NCI-H1694 treated with DMSO at 0.1 percent for 48 hours (cell line): ENCODE measurements around the gene NDUFB5.
A peak's percentile ranks its signal among the peaks of the same experiment; 100 is the strongest.

Source experiments
- DNase-seq: peaks from one replicate; lab custom pipeline; 2025; lab: John Stamatoyannopoulos, UW

Gene NDUFB5

GRCh38 chr3:179604321-179605078 is at the start of gene NDUFB5, which contains the start of gene MRPL47:
TSS of gene NDUFB5 (plus strand) at chr3:179604794. CDS start at chr3:179604816, 22 bp downstream.
TSS of gene MRPL47 (minus strand) at chr3:179604638. CDS start at chr3:179604624, 14 bp downstream.
- peak; percentile 98 for DNase-seq

DNA sequence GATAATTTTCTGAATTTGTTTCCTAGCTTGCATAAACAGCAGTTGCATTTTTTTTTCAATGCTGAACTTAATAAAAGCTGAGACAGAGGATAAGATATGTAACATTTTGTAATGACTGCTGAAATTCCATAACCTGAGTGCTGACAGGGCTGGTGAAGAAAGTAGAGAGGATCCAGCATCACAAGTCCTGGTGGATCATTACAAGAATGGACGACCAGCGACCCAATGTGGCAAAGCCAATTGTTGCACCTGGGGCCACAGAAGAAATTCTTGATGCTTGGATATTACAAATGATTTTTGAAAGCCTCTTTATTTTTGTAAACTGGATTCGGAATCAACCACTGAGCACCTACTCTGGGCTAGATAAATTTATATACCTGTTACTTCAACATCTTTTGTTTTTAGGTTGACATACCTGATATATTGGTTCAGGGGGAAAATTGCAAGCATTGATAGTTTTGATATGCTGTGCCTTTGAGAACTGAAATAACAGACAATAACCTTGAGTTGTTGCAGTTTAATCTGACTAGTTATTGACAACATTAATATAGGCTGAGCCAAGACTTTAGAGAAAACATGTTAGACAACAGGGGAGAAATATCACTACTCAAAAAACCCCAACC is 45.7 kb upstream of the NDUFB5 start:
- DNase-seq: peak; percentile 68

DNA sequence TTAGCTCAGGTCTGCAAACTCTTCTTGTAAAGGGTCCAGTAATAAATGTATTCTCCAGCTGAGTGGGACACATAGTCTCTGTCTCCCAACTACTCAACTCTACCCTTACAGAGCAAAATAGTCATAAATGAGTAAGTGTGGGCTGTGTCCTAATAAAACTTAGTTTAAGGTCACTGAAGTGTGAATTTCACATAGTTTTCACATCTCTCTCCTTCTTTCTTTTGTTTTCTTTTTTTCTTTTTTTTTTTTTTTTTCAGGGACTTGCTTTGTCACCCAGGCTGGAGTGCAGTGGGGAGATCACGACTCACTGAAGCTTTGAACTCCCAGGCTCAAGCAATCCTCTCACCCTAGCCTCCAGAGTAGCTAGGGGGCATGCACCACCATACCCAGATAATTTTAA is 43.8 kb upstream of the NDUFB5 start:
- no peak for DNase-seq

DNA sequence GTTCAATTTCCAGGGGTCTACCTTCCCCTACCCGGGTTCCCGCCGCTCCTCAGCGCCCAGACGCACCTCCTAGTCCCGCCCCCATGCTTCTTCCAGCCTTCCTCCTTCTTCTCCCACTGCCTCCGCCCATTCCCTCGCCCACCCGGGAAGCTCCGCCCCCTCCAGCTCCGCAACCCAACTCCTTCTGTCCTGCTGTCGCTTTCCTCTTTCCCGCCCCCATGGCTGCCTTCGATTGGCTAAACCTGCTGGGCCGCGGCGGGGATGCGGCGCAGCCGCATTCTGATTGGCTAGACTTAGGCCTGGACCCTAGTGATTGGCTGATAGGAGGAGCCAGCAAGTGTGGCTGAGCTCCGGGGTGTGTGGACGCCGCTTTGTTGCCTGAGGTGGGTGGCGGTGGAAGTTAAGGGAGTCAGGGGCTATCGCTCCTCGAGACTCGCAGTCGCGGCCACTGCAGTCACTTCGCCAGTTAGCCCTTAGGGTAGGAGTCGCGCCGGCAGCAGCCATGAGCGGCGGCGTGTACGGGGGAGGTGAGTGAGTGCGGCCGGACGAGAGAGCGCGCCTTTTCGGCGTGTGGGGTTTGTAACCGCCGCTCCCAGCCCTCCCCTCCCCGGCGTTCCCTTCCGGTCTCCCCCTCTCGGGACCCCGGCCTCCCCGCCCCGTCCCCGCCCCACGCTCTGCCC is 41.9 kb upstream of the NDUFB5 start, which contains the start of gene ACTL6A:
Gene ACTL6A (plus strand): TSS at position 336 of the 680 bp plus-strand sequence. CDS start 167 bp downstream, at position 503.
- DNase-seq: peak; percentile 98

- peak; percentile 29 for DNase-seq
Measured at GRCh38 chr3:179563271-179563783, 41.3 kb upstream of the NDUFB5 start.

- DNase-seq: no peak
Measured at GRCh38 chr3:179565496-179565895, 39.1 kb upstream of the NDUFB5 start.

- DNase-seq: no peak
Measured at GRCh38 chr3:179580992-179581391, 23.6 kb upstream of the NDUFB5 start.

DNA sequence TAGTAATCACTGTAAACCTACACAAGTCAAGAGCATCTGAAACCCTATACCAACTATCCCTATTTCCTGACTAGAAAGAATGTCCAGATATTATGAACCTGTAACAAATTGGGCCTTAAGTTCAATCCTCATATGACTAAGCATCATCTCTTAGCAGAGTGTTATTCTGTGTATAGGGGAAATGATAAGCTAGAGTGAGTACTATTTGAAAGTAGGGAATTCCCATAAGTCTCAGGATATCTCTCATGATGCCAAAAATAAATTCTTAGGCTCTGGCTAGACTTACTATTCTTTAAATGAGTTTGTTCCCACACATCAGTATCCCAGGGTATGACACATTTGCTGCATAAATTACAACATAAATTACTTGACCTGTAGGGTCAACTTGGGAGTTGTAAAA is 15.5 kb upstream of the NDUFB5 start:
- DNase-seq: no peak

GRCh38 chr3:179590669-179591068 is 13.9 kb upstream of the NDUFB5 start:
- DNase-seq: no peak

DNA sequence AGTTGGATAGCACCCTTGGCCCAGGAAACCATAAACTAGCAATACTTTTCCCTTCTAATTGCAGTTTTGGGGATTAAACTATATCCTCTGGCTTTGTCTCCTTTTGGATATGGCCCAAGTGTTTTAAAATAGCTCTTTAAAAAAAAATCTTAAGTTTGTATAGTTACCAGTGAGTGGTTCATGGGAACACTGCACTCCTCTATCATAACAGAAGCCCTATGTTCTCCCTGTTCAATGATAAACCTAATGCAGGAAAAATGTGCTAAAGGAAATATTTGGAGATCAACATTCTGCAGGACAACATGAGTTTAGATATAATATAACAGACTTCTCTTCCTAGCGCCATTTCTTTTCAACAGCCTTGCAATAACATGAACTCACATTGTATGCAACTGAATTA is 13.3 kb upstream of the NDUFB5 start:
- DNase-seq: no peak

GRCh38 chr3:179599531-179599930 is 5.1 kb upstream of the NDUFB5 start:
- no peak for DNase-seq

DNA sequence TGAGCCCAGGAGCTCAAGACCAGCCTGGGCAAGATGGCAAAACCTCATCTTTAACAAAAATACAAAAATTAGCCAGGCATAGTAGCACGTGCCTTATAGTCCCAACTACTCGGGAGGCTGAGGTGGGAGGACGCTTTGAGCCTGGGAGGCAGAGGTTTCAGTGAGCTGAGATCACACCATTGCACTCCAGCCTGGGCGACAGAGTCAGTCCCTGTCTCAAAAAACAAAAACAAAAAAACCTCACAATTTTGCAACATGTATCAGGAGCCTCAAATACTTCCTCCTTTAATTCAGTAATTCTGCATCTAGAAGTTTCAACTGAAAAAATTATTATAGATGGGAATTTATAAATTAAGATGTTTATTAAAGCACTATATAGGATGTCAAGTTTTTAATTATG is 1.3 kb upstream of the NDUFB5 start:
- no peak for DNase-seq

DNA sequence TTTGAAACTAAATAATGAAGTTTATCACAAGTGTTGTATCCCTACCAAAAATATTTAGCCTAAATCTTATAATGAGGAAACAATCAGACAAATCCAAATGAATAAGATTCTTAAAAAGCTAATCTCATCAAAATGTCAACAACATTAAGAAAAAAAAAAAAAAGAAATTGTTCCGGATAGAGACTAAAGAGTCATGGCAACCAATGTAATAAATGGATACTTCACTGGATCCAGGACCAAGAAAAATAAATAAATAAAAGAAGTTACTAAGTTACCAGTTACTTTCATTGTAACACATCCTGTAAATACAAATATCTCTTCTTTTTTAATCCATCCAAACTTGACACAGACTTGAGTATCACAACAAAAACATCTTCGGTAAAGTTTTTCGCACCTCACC is 763 bp upstream of the NDUFB5 start:
- DNase-seq: no peak

GRCh38 chr3:179606534-179607085 is 2.0 kb downstream of the NDUFB5 start:
- DNase-seq: no peak

GRCh38 chr3:179608931-179609720 is 4.5 kb downstream of the NDUFB5 start:
- no peak for DNase-seq

DNA sequence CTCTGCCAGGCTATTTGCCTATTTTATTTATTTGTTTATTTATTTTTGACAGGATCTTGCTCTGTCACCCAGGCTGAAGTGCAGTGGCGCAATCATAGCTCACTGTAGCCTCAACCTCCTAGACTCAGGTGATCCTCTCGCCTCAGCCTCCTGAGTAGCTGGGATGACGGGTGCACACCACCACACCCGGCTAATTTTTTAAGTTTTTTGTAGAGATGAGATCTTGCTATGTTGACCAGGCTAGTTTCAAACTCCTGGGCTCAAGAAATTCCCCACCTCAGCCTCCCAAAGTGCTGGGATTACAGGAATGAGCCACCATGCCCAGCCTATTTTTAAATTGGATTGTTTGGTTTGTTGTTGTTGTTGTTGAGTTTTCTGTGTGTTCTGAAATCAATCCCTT is 5.5 kb downstream of the NDUFB5 start:
- DNase-seq: no peak

DNA sequence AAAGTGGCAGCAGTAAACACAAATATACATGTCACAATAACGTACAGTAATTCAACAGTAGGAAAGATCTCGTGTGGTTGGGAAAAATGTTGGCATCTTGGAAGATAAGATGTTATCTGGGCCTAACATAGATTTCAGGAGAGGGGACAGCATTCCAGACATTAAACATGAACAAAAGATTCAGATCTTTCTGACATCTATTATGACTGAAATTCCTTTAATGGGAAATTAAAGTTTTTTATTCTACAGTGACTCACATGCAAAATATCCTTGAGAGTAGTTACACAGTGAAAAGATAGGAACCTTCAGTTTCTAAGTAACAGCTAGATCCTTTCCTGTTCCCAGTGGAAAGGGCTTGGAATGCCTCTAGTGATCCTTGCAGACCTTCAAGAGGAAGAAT is 9.2 kb downstream of the NDUFB5 start:
- no peak for DNase-seq

- no peak for DNase-seq
Measured at GRCh38 chr3:179615458-179616173, 11.0 kb downstream of the NDUFB5 start.

- DNase-seq: no peak
Measured at GRCh38 chr3:179622023-179622422, 17.4 kb downstream of the NDUFB5 start.

GRCh38 chr3:179624451-179624850 is 19.9 kb downstream of the NDUFB5 start:
- DNase-seq: no peak
